Posterior vena cava (tissue), 2 donors: ENCODE data around the gene EPB41. TPM values are rescaled to one million over a fixed set of nuclear protein-coding genes. Genes with fewer than 3 reads are reported as not detected.
"Not testable (repeated sequence)": the region's sequence is repeated elsewhere in the genome, so short reads cannot be mapped to it uniquely, and the experiment has no call there.

Experiments used
- DNase-seq: peaks from one replicate; pipeline ENCODE4 v3.0.0-alpha.2; 2020; ENCODE audit warnings: low spot score
- intact Hi-C, 2 donors: fragments of 100-400 bp; cut with DNase I; formaldehyde crosslinking; loops; one replicate each; pipeline versions ENCODE4 v1.14.1 to v1.14.2; 2022 to 2023
- long read RNA-seq, 2 donors: library from polyadenylated mRNA; unstranded; transcript quantifications; one replicate each; pipeline ENCODE4 v2.0.0, GENCODE V29; 2020 to 2021
- total RNA-seq, 2 donors: library from RNA; stranded (reverse); fragmentation: NEBNext Ultra II Directional; extraction: Animal tissue kit (Norgen Biotek cat#: 25700); gene quantifications; one replicate each; pipeline ENCODE4 v1.2.1, GENCODE V29; 2021
- donor health status: DM: yes; HTN: yes; CAD: no.
- donor health status: DM: yes; HTN: yes; CAD: no.

Gene EPB41
- total RNA-seq: 10 to 100 TPM; 16.6 to 21.7 TPM
- long read RNA-seq, donor 1, partial matches to known transcripts: 2 of 4 reads
- long read RNA-seq, donor 1, other reads (novel, unspliced or antisense): 2 of 4 reads
- long read RNA-seq, donor 2, partial matches to known transcripts: 4 of 9 reads
- long read RNA-seq, donor 2, other reads (novel, unspliced or antisense): 5 of 9 reads

DNA sequence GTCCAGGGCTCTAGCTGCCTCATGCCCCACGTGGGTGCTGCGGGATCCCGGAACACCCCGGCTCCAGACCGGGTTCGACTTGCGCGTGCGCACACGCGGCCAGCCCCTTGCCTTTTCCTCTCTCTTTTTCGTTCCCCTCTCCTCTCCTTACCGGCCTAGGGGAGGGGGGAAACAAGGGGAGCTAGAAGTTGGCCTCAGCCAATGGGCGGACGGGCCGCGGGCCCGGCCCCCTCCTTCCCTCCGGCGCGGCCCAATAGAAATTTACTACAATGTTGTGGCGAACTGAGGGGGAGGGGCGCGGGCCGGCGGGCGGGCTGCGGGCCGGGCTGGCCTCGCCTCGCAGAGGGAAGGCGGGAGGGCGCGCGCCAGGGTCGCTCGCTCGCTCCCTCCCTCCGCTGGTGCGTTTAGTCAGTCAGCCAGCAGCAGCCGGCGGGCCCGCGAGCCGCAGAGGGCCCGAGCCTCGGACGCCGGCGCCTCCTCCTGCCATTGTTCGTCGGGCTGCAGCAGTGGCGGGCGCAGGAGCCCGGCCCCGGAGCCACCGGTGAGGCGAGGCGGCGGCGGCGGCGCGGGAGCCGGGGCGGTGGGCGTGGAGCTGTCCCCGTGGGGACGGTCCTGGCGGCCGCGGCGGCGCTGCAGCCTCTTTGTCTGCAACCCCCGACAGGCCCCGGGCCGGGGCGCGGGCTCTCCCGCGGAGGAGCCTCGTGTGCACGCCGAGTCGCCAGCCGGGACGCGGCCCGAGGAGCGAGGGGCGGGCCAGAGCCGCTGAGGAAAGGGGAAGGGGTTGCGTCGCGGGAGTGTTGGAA lies at the start of gene EPB41:
TSS of gene EPB41 (plus strand) at position 342 of the 803 bp plus-strand sequence. CDS start 72,869 bp downstream, outside the sequence.
- intact Hi-C loops: no loop called here
- DNase-seq: peak; percentile 95

DNA sequence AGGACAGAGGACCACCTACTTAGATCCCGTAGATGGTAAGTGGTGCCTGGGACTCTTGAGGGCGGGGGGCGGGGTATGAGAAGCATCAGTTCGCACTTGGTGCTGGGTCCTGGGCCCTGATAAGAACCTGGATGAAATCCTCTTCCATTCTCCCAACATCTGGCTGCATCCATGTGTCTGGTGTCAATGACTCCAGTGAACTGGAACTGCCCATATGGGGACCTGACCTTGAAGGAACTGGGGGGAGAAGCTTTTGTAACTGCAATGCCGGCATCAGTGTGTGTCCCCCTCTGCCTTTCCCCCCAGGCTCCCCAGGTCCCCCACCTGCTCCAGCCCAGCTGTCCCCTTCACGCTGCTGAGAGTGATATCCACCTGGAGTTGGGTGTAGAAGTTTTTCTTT lies 49.7 kb upstream of the EPB41 start:
- no peak for DNase-seq
- intact Hi-C loops: no loop called here

DNA sequence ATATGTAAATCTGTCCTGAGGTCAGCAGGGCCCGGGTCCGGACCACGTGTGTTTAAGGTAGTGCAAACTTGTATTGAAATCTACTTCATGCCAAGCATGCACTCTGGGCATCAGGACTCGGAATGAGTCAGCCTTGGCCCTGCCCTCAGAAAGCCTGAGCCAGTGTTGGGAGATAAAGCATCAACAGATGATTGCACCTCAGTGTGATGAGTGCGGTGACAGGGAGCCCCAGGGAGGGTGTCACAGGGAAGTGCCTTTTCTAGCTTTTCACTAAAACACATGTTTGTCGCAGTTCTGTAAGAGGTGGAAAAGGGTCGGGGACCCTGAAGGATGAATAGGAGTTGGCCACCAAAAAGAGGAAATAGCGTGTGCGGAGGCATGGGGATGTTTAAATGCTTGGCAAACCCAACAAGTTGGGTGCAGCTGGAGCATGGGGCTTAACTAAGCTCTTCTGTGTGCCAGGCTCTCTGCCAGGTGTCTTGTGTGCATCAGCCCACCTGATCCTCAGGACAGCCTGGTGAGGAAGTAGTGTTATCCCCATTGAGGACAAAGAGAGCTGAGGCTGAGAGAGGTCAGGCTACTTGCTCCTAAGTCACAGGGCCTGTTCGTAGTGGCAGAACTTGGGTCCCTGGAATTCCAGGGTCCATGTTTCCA lies 48.2 kb upstream of the EPB41 start:
- intact Hi-C loops: no loop called here
- no peak for DNase-seq

DNA sequence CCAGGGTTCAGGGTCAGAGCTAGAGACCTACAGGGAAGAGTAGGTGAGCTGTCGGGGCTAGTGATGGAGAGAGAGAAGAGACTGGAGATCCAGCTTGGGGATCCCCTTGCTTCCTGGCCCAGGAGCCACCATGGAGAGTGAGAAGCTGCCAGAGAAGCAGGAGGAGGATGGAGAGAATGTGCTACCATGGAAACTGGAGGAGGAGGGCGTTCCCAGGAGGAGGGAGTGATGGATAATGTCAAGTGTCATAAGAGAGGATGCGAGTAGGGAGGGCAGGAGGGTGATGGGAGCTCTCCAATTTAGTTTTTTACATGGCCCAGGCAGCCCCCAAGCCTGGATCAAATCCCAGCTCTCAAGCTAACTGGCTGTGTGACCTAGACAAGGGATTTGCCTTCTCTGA lies 46.5 kb upstream of the EPB41 start:
- no peak for DNase-seq
- intact Hi-C loops: no loop called here

DNA sequence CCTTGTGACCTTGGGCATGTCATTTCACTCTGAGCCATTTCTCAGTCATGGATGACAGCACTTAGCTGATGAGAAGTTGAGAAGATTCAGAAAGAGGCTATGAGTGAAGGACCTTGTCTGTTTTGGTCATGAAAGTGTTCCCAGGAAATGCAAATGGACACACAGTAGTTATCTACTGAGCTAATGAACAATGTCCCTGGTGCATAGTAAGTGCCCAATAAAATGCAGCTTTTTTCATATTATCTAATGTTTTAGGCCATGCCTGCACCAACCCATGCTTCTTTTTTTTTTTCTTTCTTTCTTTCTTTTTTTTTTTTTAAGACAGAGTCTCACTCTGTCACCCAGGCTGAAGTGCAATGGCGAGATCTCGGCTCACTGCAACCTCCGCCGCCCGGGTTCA lies 44.4 kb upstream of the EPB41 start:
- no peak for DNase-seq
- intact Hi-C loops: loop anchor here (10.0 kb wide), 2 partner anchors 75 to 515 kb away; no protein-coding TSS in a partner anchor

DNA sequence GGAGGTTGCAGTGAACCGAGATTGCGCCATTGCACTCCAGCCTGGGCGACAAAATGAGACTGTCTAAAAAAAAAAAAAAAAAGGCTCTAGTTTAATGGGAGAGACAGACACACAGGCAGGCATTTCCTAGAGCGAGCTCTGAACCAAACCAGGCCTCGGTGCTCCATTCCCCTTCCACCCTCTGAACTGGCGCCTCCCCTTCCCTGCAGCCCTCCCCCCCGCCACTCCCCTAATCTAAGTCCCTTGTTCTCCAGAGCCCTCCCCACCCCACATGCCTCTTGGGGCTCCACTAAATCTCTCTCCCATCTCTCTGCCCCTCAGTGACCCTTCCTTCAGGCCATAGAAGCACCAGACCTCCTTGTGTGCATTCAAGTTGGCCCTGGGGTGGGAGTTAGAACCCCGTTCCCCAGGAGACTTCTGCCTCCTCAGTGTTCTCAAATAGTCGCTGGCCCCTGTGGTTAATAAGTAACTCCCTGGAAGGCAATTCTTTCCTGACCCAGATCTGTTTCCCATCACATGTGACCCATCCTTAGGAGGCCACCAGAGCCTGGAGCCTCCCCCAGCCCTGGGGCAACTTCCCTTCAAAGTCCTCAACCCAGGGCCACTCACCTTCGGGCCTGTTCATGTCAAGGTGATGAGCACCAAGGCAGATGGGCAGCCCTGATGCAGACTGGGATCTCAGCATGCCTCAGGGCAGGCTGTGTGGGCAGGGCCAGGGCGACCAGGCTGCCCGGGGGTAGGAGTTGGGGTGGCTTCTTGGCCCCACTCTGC lies 42.6 kb upstream of the EPB41 start:
- DNase-seq: no peak
- intact Hi-C loops: loop anchor here (1.0 to 10.0 kb wide), 3 partner anchors 23 to 517 kb away; no protein-coding TSS in a partner anchor

DNA sequence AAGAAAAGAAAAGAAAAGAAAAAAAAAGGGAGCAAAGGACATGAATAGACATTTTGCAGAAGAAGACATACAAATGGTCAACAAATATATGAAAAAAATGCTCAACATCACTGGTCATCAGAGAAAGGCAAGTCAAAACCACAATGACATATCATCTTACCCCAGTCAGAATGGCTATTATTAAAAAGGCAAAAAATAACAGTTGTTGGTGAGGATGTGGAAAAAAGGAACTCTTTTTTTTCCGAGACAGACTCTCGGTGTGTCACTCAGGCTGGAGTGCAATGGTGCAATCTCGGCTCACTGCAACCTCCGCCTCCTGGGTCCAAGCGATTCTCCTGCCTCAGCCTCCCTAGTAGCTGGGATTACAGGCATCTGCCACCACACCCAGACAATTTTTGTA lies 39.2 kb upstream of the EPB41 start:
- intact Hi-C loops: loop anchor here (5.0 to 10.0 kb wide), 3 partner anchors 80 to 520 kb away; no protein-coding TSS in a partner anchor
- not testable (repeated sequence) for DNase-seq

DNA sequence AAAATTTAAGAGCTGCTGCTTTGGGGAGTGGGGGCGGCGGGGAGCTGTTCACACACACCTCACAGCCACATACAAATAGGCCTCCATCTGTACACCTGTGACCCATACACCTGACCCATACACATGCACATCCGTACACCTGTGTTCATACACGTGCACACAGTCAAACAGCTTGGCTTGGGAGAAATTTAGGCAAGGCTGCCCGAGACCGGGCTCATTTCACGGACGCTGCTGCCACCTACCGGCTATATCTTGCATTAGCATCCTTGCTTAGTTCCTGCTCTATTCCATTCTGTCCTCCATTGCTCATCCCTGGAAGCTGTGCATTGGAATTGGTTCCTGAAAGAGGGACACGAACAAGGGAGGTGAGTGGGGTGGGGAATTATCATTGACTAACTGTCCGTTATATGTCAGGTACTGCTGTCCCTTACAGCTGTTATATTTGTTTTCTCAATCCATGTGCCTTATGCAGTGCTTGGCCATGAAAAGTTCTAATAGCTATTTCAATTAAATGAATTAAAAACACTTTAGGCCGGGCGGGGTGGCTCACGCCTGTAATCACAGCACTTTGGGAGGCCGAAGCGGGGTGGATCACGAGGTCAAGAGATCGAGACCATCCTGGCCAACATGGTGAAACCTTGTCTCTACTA lies 37.1 kb upstream of the EPB41 start:
- intact Hi-C loops: loop anchor here (5.0 to 10.0 kb wide), 3 partner anchors 82 to 522 kb away; no protein-coding TSS in a partner anchor
- DNase-seq: peak; percentile 89

DNA sequence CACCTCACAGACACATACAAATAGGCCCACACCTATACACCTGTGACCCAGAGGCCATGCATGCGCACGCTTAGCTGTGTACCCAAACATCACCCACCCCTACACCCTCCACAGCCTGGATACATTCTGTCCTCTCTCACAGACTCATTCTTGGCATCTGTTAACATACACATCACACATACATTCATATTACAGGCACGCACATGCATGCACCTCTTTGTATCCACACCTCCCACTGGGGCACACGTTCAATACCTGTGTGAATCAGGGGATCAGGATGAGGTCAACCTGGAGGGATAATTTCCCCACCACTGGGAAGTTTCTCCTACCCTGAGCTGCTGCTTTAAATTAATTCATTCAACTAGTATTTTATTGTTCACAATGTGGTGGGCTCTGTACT lies 35.6 kb upstream of the EPB41 start:
- intact Hi-C loops: loop anchor here (5.0 to 10.0 kb wide), 3 partner anchors 84 to 524 kb away; no protein-coding TSS in a partner anchor
- no peak for DNase-seq

DNA sequence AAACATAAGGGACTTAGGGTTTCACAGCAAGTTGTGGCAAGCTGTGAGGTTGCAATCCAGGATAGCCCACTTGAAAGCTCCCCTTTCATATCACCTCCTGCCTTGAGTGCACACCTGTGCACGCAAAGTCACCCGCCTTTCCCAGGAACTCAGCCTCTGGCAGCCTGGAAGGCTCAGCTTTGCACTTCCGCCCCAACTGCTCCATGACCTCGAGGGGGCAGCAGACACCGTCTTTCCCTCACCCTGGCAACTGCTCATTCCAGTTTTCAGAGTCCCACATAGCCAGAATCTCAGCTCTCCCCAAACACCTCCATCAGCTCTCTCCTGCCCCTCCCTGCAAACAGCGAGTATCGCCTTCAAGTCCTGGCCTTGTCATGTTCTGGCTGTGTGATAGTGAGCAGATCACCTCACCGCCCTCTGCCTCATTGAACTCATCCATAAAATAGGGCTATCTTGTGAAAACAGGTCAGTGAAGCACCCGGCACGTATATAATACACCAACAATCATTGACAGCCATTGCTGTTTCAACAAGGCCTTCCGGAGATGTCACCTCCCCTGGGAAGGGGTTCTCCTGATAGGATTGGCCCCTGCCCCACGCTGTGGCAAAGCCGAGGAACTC lies 32.2 kb upstream of the EPB41 start:
- intact Hi-C loops: loop anchor here in 1 of 2 donors (5.0 kb wide), 2 partner anchors 155 to 320 kb away; no protein-coding TSS in a partner anchor
- peak; percentile 93 for DNase-seq

DNA sequence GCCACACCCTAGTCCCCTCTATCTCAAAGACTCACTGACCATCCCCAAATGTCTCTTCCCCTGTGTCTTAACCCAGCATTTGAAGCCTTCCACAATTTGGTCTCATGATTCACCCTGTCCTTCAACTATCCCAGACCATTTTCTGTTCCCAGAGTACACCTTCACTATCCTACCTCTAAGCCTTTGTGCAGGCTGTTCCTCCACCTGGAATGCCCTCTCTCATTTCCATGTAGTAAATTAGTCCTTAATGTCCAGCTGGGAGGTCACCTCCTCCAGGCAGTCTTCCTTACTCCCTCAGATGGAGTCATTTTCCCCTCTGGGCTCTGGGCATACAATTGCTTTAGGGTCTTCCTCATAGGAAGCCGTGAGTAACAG lies 31.1 kb upstream of the EPB41 start:
- no peak for DNase-seq
- intact Hi-C loops: loop anchor here in 1 of 2 donors (5.0 kb wide), 2 partner anchors 154 to 319 kb away; no protein-coding TSS in a partner anchor

DNA sequence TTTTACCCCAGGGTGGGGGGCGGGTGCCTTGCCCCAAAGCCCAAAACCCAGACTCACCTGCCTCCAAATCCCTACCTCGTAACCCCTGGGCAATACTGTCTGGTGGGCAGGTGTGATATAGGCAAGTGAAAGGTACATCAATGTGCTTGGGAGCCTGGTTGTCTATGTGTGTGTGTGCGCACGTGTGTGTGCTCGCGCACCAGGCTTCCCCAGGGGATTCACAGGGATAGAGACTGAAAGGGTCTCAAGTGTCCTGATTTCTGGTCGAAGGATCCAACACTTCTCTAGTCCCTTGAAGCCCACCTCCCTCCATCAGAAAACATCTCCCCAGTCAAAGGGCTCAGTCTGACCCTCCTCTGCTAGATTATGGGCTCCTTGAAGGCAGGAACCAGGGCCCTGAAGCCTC lies 28.9 kb upstream of the EPB41 start:
- intact Hi-C loops: loop anchor here in 1 of 2 donors (5.0 kb wide), 1 partner anchor 317 kb away; no protein-coding TSS in a partner anchor
- DNase-seq: no peak

DNA sequence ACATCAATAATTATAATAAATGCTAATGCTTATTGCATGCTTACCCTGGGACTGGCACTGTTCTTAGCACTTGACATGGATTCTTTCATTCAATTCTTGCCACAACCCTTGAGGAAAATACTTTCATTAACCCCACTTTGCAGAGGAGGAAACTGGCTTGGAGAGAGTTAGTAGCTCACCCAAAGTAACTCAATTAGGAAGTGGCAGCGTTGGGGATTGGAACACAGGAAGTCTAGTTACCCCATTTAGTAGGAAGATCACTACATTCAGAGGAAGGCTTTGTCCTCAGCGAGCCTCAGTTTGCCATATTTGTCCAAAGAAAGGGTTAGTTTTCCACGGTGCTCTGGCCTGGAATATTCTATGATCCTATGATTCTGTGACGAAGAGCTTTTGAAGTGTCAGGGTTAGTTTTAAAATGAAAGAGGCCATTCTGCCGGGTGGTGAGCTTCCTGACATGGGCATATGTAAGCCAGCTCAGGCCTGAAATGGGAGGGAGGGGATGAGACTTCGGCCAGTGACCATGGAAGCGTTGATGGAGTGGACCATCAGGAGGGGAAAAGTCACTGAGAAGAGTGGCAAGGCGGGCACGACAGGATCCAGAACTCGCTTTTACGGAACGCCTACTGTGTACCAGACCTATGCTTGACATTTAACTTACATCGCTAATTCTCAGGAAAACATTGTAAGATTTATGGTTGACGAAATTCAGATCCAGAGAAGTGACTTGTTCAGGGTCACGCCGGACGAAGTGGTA lies 28.2 kb upstream of the EPB41 start:
- intact Hi-C loops: loop anchor here in 1 of 2 donors (5.0 kb wide), 1 partner anchor 316 kb away; no protein-coding TSS in a partner anchor
- DNase-seq: no peak

DNA sequence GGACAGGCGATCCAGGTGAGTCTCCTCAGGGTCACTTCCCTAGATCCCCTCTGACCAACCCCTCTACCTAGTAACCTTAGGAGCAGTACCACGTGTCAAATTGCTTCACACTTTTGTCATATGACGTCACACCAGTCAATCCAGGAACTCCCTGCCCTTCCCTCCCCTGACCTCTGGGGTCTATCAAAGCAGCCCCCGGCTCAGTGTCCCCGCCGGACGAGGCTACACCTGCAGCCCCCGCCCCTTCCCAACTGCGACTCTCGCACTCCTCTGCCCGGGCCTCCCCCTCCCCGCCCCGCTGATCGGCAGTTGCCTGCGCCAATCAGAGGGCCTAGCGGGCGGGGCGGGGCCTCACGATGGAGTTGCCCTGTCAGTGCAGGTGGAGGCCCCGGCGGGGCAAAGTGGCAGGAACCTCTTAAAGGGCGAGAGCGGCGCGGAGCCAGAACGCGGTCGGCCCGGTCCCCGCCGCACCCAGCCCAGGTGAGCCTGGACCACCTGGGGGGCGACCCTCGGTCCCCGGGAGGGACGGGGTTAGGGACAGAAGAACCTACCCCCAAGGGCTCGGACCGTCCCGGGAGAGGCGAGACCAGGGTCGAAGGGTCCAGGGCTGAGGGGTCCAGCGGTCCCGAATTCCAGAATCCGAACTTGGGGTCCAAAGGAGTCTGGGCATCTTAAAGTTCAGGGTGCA lies 27.5 kb upstream of the EPB41 start:
- intact Hi-C loops: loop anchor here in 1 of 2 donors (5.0 kb wide), 1 partner anchor 315 kb away; no protein-coding TSS in a partner anchor
- peak; percentile 92 for DNase-seq

DNA sequence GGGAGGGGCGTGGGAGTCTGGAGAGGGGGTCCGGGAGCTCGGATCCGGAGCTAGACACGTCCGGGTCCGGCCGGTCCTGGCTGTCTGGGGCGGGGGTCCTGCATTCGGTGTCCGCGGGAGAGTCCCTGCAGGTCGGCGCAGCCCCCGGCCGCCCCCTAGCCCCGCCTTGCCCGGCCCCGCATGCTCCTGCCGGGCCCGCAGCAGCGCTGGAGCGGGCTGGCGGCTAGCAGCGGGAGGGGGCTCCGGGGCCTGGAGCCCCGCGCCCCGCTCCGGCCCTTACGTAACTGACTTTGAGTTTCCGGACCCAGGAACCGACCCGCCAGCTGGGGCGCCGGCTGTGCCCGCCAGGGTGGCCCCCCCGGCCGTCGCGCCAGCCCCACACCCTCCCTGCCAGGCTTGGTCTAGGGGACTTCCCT lies 26.9 kb upstream of the EPB41 start:
- no peak for DNase-seq
- intact Hi-C loops: loop anchor here in 1 of 2 donors (5.0 kb wide), 1 partner anchor 315 kb away; no protein-coding TSS in a partner anchor

DNA sequence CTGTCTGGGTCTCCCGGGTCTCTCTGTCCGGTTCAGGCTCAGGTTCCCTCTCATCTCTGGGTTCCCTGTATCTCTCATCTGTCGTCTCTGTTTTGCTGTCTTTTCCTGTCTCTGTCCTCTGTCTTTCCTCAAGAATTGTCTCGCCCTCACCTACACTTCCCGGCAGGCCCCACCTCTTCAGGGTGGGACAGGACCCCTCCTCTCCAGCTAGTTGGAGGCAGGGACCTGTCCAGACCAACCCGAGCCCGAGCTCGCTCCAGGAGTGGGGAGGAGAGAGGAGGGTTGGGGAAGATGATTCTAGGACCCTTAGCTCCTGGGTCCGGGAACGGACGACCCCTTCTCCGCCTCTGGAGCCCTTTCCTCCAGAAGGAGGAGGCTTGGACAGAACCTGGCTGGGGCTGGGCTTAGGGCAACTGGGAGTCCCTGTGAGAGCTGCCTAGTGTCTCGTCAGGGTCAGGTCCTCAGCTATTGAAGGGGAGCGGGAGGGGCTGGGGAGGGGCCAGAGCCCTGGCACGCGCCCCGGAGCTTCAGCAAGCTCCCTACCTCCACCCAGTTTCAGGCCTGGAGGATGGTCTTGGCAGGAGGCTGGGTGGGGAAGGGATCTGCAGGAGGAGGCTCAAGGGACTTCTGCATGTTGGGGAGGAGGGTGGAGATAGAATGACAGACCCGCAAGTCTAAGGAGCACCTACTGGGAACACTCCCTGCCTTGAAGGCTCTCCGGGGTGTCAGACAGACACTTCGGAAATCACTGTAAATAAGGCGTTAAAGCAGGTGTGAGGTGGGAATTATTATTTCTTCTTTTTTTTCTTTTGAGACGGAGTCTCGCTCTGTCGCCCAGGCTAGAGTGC lies 26.3 kb upstream of the EPB41 start:
- intact Hi-C loops: loop anchor here in 1 of 2 donors (5.0 kb wide), 1 partner anchor 314 kb away; no protein-coding TSS in a partner anchor
- no peak for DNase-seq
